NT2/D1 (cell line): ENCODE results near the gene NCOA3.

Experiments used
- DNase-seq: peaks from one replicate; pipeline ENCODE4 v3.0.0-alpha.2; 2011; ENCODE audit warnings: low read depth, low spot score
- H3K27me3 ChIP-seq: 2 replicates; pipeline ENCODE4 v1.6.0; 2011; ENCODE audit warnings: mild to moderate bottlenecking; ENCODE audit not compliant: insufficient read length, insufficient read depth
- H3K36me3 ChIP-seq: 2 replicates; pipeline ENCODE4 v1.6.1; 2011; ENCODE audit warnings: mild to moderate bottlenecking, low read length, mixed read lengths; ENCODE audit not compliant: insufficient read depth, insufficient read length
- H3K4me1 ChIP-seq: 2 replicates; pipeline ENCODE4 v1.5.1; 2011; ENCODE audit not compliant: insufficient read depth, insufficient read length
- H3K4me3 ChIP-seq: 2 replicates; pipeline ENCODE4 v1.5.1; 2011; ENCODE audit warnings: low read depth; ENCODE audit not compliant: insufficient read length
- H3K9ac ChIP-seq: 2 replicates; pipeline ENCODE4 v1.6.0; 2011; ENCODE audit warnings: low read depth; ENCODE audit not compliant: insufficient read length
- H3K9me3 ChIP-seq: 2 replicates; pipeline ENCODE4 v1.5.1; 2011; ENCODE audit warnings: mild to moderate bottlenecking, low read length; ENCODE audit not compliant: insufficient read depth
- SUZ12 ChIP-seq: IDR thresholded peaks from 2 replicates; pipeline ENCODE4 v1.6.1; 2011; ENCODE audit not compliant: insufficient read length, insufficient read depth; ENCODE audit errors: extremely low read depth
- YY1 ChIP-seq: IDR thresholded peaks from 2 replicates; pipeline ENCODE4 v1.6.1; 2011; ENCODE audit not compliant: insufficient read length, insufficient read depth
- ZNF274 ChIP-seq: IDR thresholded peaks from 2 replicates; pipeline ENCODE4 v1.6.1; 2011; ENCODE audit warnings: mild to moderate bottlenecking, low read depth, low read length

The NCOA3 gene

DNA sequence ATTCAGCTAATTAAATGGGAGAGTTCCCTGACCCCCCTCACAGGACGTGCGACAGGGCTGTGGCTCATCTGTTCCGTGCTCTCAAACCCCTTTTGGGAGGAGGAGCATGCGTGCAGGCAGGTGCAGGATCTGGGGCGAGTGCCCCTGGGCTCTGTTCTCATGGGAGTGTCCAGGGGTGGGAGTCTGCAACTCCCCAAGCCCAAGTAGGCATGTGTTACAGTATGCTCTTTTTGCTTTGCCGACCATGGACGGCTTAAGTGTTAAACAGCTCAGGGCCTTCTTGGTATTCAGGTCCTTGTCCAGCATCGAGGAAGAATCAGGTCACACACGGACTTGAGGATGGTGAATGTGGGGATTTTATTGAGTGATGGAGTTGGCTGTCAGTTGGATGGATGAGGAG, 101.6 kb downstream of the NCOA3 start:
- no peak for TF ChIP-seq SUZ12
- TF ChIP-seq YY1: no peak
- no peak for TF ChIP-seq ZNF274
- H3K9ac ChIP-seq: no peak overlapping the region
- no peak overlapping the region for H3K4me3 ChIP-seq
- H3K36me3 ChIP-seq: no peaks in the 10 kb centered on the region
- H3K9me3 ChIP-seq: no peaks in the 10 kb centered on the region
- no peak for DNase-seq
- H3K4me1 ChIP-seq: no peaks in the 10 kb centered on the region
- H3K27me3 ChIP-seq: no peaks in the 10 kb centered on the region

DNA sequence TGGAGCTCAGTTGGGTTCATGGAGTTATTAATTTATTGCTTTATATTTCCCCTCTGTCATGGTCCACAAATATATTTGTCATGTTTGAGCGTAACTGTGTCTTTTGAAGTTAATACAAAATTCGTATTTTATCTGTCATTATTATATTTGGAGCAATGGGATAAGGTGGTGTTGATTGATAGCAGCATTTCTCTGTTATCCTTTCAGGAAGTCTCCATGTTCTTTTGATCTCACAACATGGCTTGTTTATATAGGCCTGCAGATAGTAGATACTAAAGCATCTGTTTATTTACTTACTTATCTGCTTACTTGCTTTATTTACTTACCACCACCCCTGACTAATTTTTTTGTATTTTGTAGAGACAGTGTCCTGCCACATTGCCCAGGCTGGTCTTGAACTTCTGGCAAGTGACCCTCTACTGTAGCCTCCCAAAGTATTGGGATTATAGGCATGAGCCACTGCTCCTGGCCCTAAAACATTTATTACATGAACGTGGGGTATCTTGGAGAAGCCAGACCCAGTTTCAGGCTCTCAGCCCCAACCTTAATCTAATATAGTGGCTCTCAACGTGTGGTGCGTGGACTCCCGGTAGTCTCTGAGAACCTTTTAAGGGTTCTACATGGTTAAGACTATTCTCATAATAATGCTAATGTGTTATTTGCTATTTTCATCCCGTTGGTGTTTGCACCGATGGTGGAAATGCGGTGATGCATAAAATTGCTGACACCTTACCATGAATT, 104.2 kb downstream of the NCOA3 start:
- no peaks in the 10 kb centered on the region for H3K36me3 ChIP-seq
- no peak for DNase-seq
- H3K9ac ChIP-seq: no peak overlapping the region
- no peaks in the 10 kb centered on the region for H3K9me3 ChIP-seq
- no peaks in the 10 kb centered on the region for H3K4me1 ChIP-seq
- TF ChIP-seq SUZ12 (no peak), ZNF274 (no peak), YY1 (no peak)
- H3K27me3 ChIP-seq: no peaks in the 10 kb centered on the region
- no peak overlapping the region for H3K4me3 ChIP-seq

DNA sequence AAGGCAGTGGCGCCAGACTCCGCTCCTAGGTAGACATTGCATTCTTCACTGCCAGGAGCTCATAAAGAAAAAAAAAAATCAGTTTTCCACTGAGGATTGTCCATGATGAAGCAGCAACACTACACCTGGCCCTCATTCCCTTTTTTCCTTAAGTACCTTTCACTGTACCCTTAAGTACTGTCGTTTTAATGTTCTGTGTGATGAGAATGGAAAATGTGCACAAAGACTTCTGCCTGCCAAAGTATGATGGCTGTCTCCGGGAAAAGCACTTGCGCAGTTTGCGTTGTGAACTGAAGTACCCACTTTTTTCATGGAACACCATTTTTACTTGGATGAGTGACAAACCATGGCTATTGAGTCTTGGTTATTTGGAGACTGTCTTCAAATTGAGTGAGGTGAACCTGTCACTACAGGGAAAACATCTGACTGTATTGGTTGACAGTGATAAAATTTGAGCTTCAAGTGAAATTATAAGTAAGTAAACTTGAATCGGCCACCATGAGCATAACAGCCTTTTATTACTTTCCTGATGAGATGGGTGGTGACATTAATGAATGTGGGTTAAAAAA, 104.8 kb downstream of the NCOA3 start:
- TF ChIP-seq ZNF274: no peak
- no peak for TF ChIP-seq YY1
- TF ChIP-seq SUZ12: no peak
- Histone ChIP-seq H3K27me3 (no peaks in the 10 kb centered on the region), H3K36me3 (no peaks in the 10 kb centered on the region), H3K4me3 (no peak overlapping the region), H3K4me1 (no peaks in the 10 kb centered on the region), H3K9ac (no peak overlapping the region), H3K9me3 (no peaks in the 10 kb centered on the region)
- DNase-seq: no peak

DNA sequence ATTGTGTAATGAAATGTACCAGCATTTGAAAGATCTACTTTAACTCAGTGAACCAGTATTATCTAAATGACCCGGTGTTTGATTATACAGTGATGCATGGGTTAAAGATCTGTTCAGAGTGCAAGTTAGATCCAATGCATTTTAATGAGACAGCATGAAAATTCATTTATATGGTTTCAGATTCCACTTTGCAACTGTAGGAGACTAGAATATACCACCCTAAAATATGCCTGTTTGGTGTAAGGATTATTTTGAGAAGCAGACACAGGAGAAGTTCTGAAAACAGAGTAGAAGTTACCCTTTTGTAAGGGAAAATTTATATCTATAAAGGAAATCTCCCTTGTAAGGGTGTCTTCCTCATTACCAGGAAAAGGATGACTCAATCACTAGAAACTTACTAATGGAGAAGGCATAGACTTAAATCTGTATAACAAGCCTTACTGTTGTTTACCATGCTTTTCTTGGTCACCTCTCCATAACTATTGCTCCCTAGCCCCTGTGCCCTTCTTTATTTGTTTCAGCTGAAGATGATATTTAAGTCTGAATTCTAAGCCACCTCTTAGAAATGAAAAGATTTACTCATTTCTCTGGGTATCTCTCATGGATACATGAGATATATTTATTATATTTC, 105.4 kb downstream of the NCOA3 start:
- Histone ChIP-seq H3K9ac (no peak overlapping the region), H3K9me3 (no peaks in the 10 kb centered on the region), H3K27me3 (no peaks in the 10 kb centered on the region), H3K4me1 (no peaks in the 10 kb centered on the region), H3K36me3 (no peaks in the 10 kb centered on the region), H3K4me3 (no peak overlapping the region)
- no peak for DNase-seq
- no peak for TF ChIP-seq YY1
- no peak for TF ChIP-seq SUZ12
- no peak for TF ChIP-seq ZNF274

DNA sequence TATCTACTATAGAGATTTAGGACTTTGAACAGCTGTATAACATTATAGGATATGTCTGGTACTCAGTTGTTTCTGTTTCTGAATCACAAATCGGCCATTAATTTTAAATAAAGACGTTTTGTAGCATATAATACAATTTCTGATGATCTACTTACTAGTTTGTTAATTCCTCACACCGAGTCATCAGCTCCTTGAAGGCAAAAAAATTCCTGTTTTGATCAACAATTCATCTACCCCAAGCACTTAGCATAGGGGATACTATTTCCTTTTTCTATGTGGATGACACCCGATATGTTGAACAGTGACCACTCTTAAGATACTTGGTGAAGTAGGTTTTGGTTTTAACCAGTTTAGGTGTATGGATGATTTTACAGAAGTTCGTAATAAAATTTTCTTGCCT, 107.3 kb downstream of the NCOA3 start:
- no peaks in the 10 kb centered on the region for H3K27me3 ChIP-seq
- H3K4me3 ChIP-seq: no peak overlapping the region
- no peak overlapping the region for H3K9ac ChIP-seq
- no peaks in the 10 kb centered on the region for H3K4me1 ChIP-seq
- no peaks in the 10 kb centered on the region for H3K36me3 ChIP-seq
- H3K9me3 ChIP-seq: no peaks in the 10 kb centered on the region
- no peak for DNase-seq
- TF ChIP-seq ZNF274: no peak
- TF ChIP-seq SUZ12: no peak
- TF ChIP-seq YY1: no peak

DNA sequence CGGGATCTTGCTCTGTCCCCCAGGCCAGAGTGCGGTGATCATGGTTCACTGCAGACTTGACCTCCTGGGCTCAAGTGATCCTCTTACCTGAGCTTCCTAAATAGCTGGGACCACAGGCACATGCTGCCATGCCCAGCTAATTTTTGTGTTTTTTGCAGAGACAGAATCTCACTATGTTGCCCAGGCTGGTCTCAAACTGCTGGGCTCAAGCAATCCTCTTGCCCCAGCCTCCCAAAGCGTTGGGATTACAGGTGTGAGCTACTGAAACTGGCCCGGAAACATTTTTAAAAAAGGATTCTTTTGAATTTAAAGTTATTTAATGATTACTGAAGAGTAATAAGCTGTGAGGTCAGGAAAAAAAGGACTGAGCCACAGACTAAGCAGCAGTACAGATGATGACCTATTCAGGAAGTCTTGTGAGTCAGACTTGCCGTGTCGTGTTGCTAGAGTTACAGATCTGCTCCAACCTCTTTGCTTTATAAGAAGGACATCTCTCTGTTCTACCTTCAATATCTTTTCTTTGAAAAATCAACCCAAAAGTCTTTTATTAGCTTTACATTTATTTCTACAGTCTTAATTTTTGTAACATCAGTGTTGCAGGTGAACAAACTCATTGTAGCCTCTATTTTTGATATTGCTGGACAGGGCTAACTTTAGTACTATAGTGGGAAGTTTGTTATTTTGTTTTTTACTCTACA, 108.7 kb downstream of the NCOA3 start:
- DNase-seq: no peak
- TF ChIP-seq ZNF274: no peak
- TF ChIP-seq YY1: no peak
- no peak for TF ChIP-seq SUZ12
- no peaks in the 10 kb centered on the region for H3K27me3 ChIP-seq

DNA sequence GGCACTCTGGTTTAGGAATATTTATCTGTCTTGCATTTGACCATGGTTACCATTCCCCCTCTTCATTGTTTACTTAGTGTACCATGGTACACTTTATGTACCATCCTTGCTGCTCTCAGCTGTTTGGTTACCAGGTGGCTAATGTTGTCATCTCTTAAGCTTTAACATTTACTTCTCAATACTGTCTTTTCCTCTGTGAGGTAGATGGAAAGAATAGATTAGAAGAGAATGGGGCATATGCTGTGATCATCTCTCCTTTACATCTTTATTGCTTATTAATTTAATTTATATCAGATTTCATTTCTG, 109.2 kb downstream of the NCOA3 start:
- Histone ChIP-seq H3K36me3 (no peaks in the 10 kb centered on the region), H3K9me3 (no peaks in the 10 kb centered on the region), H3K9ac (no peak overlapping the region), H3K4me1 (no peaks in the 10 kb centered on the region), H3K4me3 (no peak overlapping the region), H3K27me3 (no peaks in the 10 kb centered on the region)
- DNase-seq: no peak
- TF ChIP-seq YY1 (no peak), SUZ12 (no peak), ZNF274 (no peak)

More for the DNA sequence above, 108.7 kb downstream of the NCOA3 start:
- no peaks in the 10 kb centered on the region for H3K4me1 ChIP-seq
- no peak overlapping the region for H3K4me3 ChIP-seq
- no peaks in the 10 kb centered on the region for H3K9me3 ChIP-seq
- H3K36me3 ChIP-seq: no peaks in the 10 kb centered on the region
- H3K9ac ChIP-seq: no peak overlapping the region
